ENCODE measurements around the gene LILRB5. TPM values are rescaled to one million over a fixed set of nuclear protein-coding genes. Genes with fewer than 3 reads are reported as not detected.

The LILRB5 gene
- total RNA-seq, 1 experiment from 2014 or later: not detected

Small RNAs within 50 kb of the gene (small RNA-seq; reads per million reads assigned to genes)
- gene AC245884.12 (not detected), gene MIR4752 (not detected), gene RNU6-1307P (not detected)

Other genes starting within 250 kb of the LILRB5 start
- gene VSTM1, start 193.4 kb downstream of the LILRB5 start, total RNA-seq (2014; rRNA removed; shearing (Covaris generic)): 0.74 and 0.84 TPM in 2 replicates
- not detected in 2 replicates for gene TARM1, start 175.9 kb downstream of the LILRB5 start, total RNA-seq (2014; rRNA removed; shearing (Covaris generic))
- 0.19 and 1.2 TPM in 2 replicates for gene OSCAR, start 156.5 kb downstream of the LILRB5 start, total RNA-seq (2014; rRNA removed; shearing (Covaris generic))
- 40.8 and 67.5 TPM in 2 replicates for gene NDUFA3, start 154.4 kb downstream of the LILRB5 start, total RNA-seq (2014; rRNA removed; shearing (Covaris generic))
- 17.6 and 19.7 TPM in 2 replicates for gene TFPT, start 141.6 kb downstream of the LILRB5 start, total RNA-seq (2014; rRNA removed; shearing (Covaris generic))
- 102 and 104 TPM in 2 replicates for gene PRPF31, start 141.5 kb downstream of the LILRB5 start, total RNA-seq (2014; rRNA removed; shearing (Covaris generic))
- 20.4 and 30.3 TPM in 2 replicates for gene CNOT3, start 119.5 kb downstream of the LILRB5 start, total RNA-seq (2014; rRNA removed; shearing (Covaris generic))
- 9.0 and 9.4 TPM in 2 replicates for gene LENG1, start 97.6 kb downstream of the LILRB5 start, total RNA-seq (2014; rRNA removed; shearing (Covaris generic))
- 1.2 TPM in 1 of 2 replicates, not detected in the other for gene TMC4, start 84.1 kb downstream of the LILRB5 start, total RNA-seq (2014; rRNA removed; shearing (Covaris generic))
- gene MBOAT7, start 67.7 kb downstream of the LILRB5 start, total RNA-seq (2014; rRNA removed; shearing (Covaris generic)): 82.4 and 104 TPM in 2 replicates
- 67.2 and 72.8 TPM in 2 replicates for gene TSEN34, start 66.0 kb downstream of the LILRB5 start, total RNA-seq (2014; rRNA removed; shearing (Covaris generic))
- 2,721 and 3,393 TPM in 2 replicates for gene RPS9, start 56.4 kb downstream of the LILRB5 start, total RNA-seq (2014; rRNA removed; shearing (Covaris generic))
- gene LILRB3, start 34.3 kb downstream of the LILRB5 start, total RNA-seq (2014; rRNA removed; shearing (Covaris generic)): not detected in 2 replicates
- gene LILRA6, start 14.5 kb downstream of the LILRB5 start, total RNA-seq (2014; rRNA removed; shearing (Covaris generic)): not detected in 2 replicates
- not detected in 2 replicates for gene LILRB2, start 23.8 kb upstream of the LILRB5 start, total RNA-seq (2014; rRNA removed; shearing (Covaris generic))
- gene LILRA5, start 55.9 kb upstream of the LILRB5 start, total RNA-seq (2014; rRNA removed; shearing (Covaris generic)): not detected in 2 replicates
- not detected in 2 replicates for gene LILRA4, start 81.9 kb upstream of the LILRB5 start, total RNA-seq (2014; rRNA removed; shearing (Covaris generic))
- not detected in 2 replicates for gene LAIR1, start 107.7 kb upstream of the LILRB5 start, total RNA-seq (2014; rRNA removed; shearing (Covaris generic))
- not detected in 2 replicates for gene TTYH1, start 158.2 kb upstream of the LILRB5 start, total RNA-seq (2014; rRNA removed; shearing (Covaris generic))
- 13.9 and 20.3 TPM in 2 replicates for gene LENG8, start 191.9 kb upstream of the LILRB5 start, total RNA-seq (2014; rRNA removed; shearing (Covaris generic))
- gene LENG9, start 206.5 kb upstream of the LILRB5 start, total RNA-seq (2014; rRNA removed; shearing (Covaris generic)): 5.4 and 6.5 TPM in 2 replicates
- gene CDC42EP5, start 216.0 kb upstream of the LILRB5 start, total RNA-seq (2014; rRNA removed; shearing (Covaris generic)): 1.7 and 1.8 TPM in 2 replicates
- gene LAIR2, start 245.6 kb upstream of the LILRB5 start, total RNA-seq (2014; rRNA removed; shearing (Covaris generic)): not detected in 2 replicates